Activated T-cell treated with anti-CD3 and anti-CD28 coated beads for 48 hours (primary cell): Measurements from ENCODE around the gene KLHDC8A.
A peak's percentile ranks its signal among the peaks of the same experiment; 100 is the strongest.

ENCODE experiments used
- DNase-seq: peaks from one replicate; pipeline ENCODE4 v3.0.0-alpha.2; 2020; ENCODE audit warnings: low read depth

Gene KLHDC8A

GRCh38 chr1:205343431-205344065 lies 13.2 kb downstream of the KLHDC8A start:
- no peak for DNase-seq

GRCh38 chr1:205342986-205343385 lies 13.7 kb downstream of the KLHDC8A start:
- DNase-seq = no peak

- DNase-seq = no peak
Measured at GRCh38 chr1:205340676-205341075, 16.0 kb downstream of the KLHDC8A start.

- no peak for DNase-seq
Measured at GRCh38 chr1:205339717-205340116, 17.0 kb downstream of the KLHDC8A start.

GRCh38 chr1:205339197-205339702 lies 17.5 kb downstream of the KLHDC8A start:
- DNase-seq = no peak

GRCh38 chr1:205338011-205338410 lies 18.7 kb downstream of the KLHDC8A start:
- DNase-seq = no peak

GRCh38 chr1:205337481-205337880 lies 19.2 kb downstream of the KLHDC8A start:
- no peak for DNase-seq

- DNase-seq = peak; percentile 74
Measured at GRCh38 chr1:205335692-205336091, 21.0 kb downstream of the KLHDC8A start.

- DNase-seq = no peak
Measured at GRCh38 chr1:205332015-205332791, 24.5 kb downstream of the KLHDC8A start.

- DNase-seq = no peak
Measured at GRCh38 chr1:205330150-205330549, 26.6 kb downstream of the KLHDC8A start.

- no peak for DNase-seq
Measured at GRCh38 chr1:205329719-205330118, 27.0 kb downstream of the KLHDC8A start.

GRCh38 chr1:205328476-205328875 lies 28.2 kb downstream of the KLHDC8A start:
- DNase-seq = no peak

- no peak for DNase-seq
Measured at GRCh38 chr1:205326812-205327466, 29.8 kb downstream of the KLHDC8A start.

- no peak for DNase-seq
Measured at GRCh38 chr1:205325334-205325884, 31.3 kb downstream of the KLHDC8A start.

GRCh38 chr1:205324781-205325180 lies 31.9 kb downstream of the KLHDC8A start:
- no peak for DNase-seq

- no peak for DNase-seq
Measured at GRCh38 chr1:205323794-205324193, 32.9 kb downstream of the KLHDC8A start.

- DNase-seq = no peak
Measured at GRCh38 chr1:205321959-205322283, 34.8 kb downstream of the KLHDC8A start.

- peak; percentile 79 for DNase-seq
Measured at GRCh38 chr1:205321162-205321958, 35.4 kb downstream of the KLHDC8A start, which contains the start of gene NUAK2. Gene NUAK2 (minus strand): TSS chr1:205321745. CDS start chr1:205321628, 117 bp downstream.

- no peak for DNase-seq
Measured at GRCh38 chr1:205319081-205320018, 37.4 kb downstream of the KLHDC8A start.

- DNase-seq = no peak
Measured at GRCh38 chr1:205318231-205318991, 38.3 kb downstream of the KLHDC8A start.
